Spleen (tissue), 11 donors: ENCODE measurements around the gene INHBA. TPM values are rescaled to one million over a fixed set of nuclear protein-coding genes. Genes with fewer than 3 reads are reported as not detected.

Experiments
- DNase-seq: peaks from one replicate; pipeline ENCODE4 v3.0.0-alpha.2; 2020
- H3K27ac ChIP-seq, 8 donors: fragments of 200-600 bp; sonication (generic) in 7 of 8; 1 replicate in 4 of 8; 2 replicates in 4 of 8; pipeline versions ENCODE4 v1.5.0 to v1.8.0; 2016 to 2021; ENCODE audit warnings: inconsistent platforms in 4 of 8, mild to moderate bottlenecking in 4 of 8, moderate library complexity in 1 of 8
- H3K27me3 ChIP-seq, 7 donors: fragments of 200-600 bp; sonication (generic) in 6 of 7; replicated peaks in 1 of 7; 1 replicate in 4 of 7; 2 replicates in 3 of 7; pipeline versions ENCODE4 v1.5.0 to v1.8.0; 2016 to 2021; ENCODE audit warnings: inconsistent platforms in 3 of 7, mild to moderate bottlenecking in 1 of 7
- H3K36me3 ChIP-seq, 6 donors: fragments of 200-600 bp; sonication (generic) in 5 of 6; 1 replicate in 4 of 6; 2 replicates in 2 of 6; pipeline versions ENCODE4 v1.5.0 to v1.8.0; 2016 to 2021; ENCODE audit warnings: inconsistent platforms in 2 of 6
- H3K4me1 ChIP-seq, 6 donors: fragments of 200-600 bp; sonication (generic) in 5 of 6; 1 replicate in 3 of 6; 2 replicates in 3 of 6; pipeline versions ENCODE4 v1.5.0 to v1.8.0; 2016 to 2021; ENCODE audit warnings: inconsistent platforms in 3 of 6
- H3K4me3 ChIP-seq, 8 donors: fragments of 200-600 bp; sonication (generic) in 7 of 8; 1 replicate in 4 of 8; 2 replicates in 4 of 8; pipeline versions ENCODE4 v1.5.0 to v1.8.0; 2016 to 2021; ENCODE audit warnings: inconsistent platforms in 4 of 8, mild to moderate bottlenecking in 4 of 8, moderate library complexity in 2 of 8
- H3K9me3 ChIP-seq, 8 donors: fragments of 200-600 bp; sonication (generic) in 7 of 8; 1 replicate in 4 of 8; 2 replicates in 4 of 8; pipeline versions ENCODE4 v1.5.0 to v1.8.0; 2016 to 2021; ENCODE audit warnings: inconsistent platforms in 4 of 8
- POLR2A ChIP-seq, 3 donors: fragments of 450-650 bp; IDR thresholded peaks; one replicate each; pipeline ENCODE4 v1.5.1; 2017; ENCODE audit warnings: antibody characterized with exemption in 3 of 3, mild to moderate bottlenecking in 1 of 3
- POLR2AphosphoS5 ChIP-seq, 3 donors: sonication (generic); formaldehyde crosslinking; IDR thresholded peaks; one replicate each; pipeline ENCODE4 v1.5.1; 2017; ENCODE audit warnings: antibody characterized with exemption in 3 of 3
- WGBS, 5 donors: extraction: QIAGEN DNeasy Blood & Tissue Kit in 3 of 5; methylation state at CpG; one replicate each; pipeline versions ENCODE4 v1.1.5 to v1.1.7; 2013 to 2018; 5-methylcytosine and 5-hydroxymethylcytosine counted together
- intact Hi-C: fragments of 100-400 bp; cut with DNase I; formaldehyde crosslinking; loops from one replicate; pipeline ENCODE4 v1.15.0; 2023; ENCODE audit warnings: low total_unique reads
- polyA plus RNA-seq, 3 donors: library from polyadenylated mRNA; stranded (reverse); fragments of 200-250 nt; gene quantifications; one replicate each; pipeline ENCODE4 v1.2.1, GENCODE V29; 2013
- total RNA-seq, 7 donors: library from RNA; depleted of rRNA in 3 of 7; stranded (reverse); fragments of >200 nt in 3 of 7; fragmentation: NEBNext Ultra II Directional in 4 of 7; extraction: Animal tissue kit (Norgen Biotek cat#: 25700) in 4 of 7; gene quantifications; one replicate each; pipeline versions ENCODE4 v1.1.0 to v1.2.1, GENCODE V29; 2016 to 2021
- TF ChIP-seq, protein P1 (sequence below), 11 experiments: fragments of 200-600 bp in 7 of 11; fragments of 450-650 bp in 4 of 11; sonication (generic) in 4 of 11; IDR thresholded peaks in 8 of 11; conservative IDR thresholded peaks in 3 of 11; 1 replicate in 7 of 11; 2 replicates in 4 of 11; pipeline versions ENCODE4 v1.4.0 to v1.8.0; 2016 to 2021; ENCODE audit warnings: antibody characterized with exemption in 11 of 11, inconsistent platforms in 4 of 11, mild to moderate bottlenecking in 1 of 11
- donor health status: healthy with polysubstance abuse.
- donor health status: DM: no; HTN: no; CAD: no; lungs with moderate emphysema.
- donor health status: DM: no; HTN: no; CAD: no.
- donor health status: Bipolar disorder and iron deficiency.
- donor health status: healthy.
- donor health status: DM: no; HTN: no; CAD: no.
- donor health status: DM: yes; HTN: yes; CAD: no.

INHBA gene
- total and polyA plus RNA-seq, 10 donors: 0.15 to 3.9 (median 0.40) TPM

DNA sequence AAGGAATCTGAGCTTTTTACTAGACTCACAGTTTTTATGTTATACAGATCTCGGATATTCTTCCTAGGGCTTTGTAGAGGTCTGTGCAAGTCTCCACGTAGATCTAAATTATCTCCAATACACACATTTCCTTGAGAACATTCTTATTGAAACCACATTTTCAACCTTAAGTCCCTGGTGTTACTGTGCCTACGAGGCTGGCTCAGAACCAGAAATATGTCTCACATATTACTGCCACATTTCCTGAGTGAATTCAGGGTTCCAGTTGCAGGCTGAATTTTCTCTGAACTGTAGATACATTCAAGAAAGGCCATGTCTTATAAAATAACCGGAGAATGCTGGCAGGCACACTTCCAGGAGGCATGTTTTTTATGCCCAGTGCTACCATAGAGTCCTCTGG, 46.5 kb downstream of the INHBA start:
- no peak overlapping the region for H3K4me3 ChIP-seq
- H3K27ac ChIP-seq: no peak overlapping the region
- H3K27me3 ChIP-seq: no peaks in the 10 kb centered on the region
- no peak for DNase-seq
- no peaks in the 10 kb centered on the region for H3K4me1 ChIP-seq
- WGBS, 5 donors: 15 to 22% (median 19%) methylated on average over 4 of the region's 4 CpGs
- TF ChIP-seq POLR2AphosphoS5 (IDR thresholded peaks at IDR 0.05) (no peak), POLR2A (IDR thresholded peaks at IDR 0.05) (no peak)
- TF ChIP-seq, protein P1, sequence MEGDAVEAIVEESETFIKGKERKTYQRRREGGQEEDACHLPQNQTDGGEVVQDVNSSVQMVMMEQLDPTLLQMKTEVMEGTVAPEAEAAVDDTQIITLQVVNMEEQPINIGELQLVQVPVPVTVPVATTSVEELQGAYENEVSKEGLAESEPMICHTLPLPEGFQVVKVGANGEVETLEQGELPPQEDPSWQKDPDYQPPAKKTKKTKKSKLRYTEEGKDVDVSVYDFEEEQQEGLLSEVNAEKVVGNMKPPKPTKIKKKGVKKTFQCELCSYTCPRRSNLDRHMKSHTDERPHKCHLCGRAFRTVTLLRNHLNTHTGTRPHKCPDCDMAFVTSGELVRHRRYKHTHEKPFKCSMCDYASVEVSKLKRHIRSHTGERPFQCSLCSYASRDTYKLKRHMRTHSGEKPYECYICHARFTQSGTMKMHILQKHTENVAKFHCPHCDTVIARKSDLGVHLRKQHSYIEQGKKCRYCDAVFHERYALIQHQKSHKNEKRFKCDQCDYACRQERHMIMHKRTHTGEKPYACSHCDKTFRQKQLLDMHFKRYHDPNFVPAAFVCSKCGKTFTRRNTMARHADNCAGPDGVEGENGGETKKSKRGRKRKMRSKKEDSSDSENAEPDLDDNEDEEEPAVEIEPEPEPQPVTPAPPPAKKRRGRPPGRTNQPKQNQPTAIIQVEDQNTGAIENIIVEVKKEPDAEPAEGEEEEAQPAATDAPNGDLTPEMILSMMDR (IDR thresholded peaks at IDR 0.05 in 8 of 11, conservative IDR thresholded peaks at IDR 0.05 in 3 of 11): no peak
- H3K9me3 ChIP-seq: no peaks in the 10 kb centered on the region
- no peaks in the 10 kb centered on the region for H3K36me3 ChIP-seq
- intact Hi-C loops: no loop called here

DNA sequence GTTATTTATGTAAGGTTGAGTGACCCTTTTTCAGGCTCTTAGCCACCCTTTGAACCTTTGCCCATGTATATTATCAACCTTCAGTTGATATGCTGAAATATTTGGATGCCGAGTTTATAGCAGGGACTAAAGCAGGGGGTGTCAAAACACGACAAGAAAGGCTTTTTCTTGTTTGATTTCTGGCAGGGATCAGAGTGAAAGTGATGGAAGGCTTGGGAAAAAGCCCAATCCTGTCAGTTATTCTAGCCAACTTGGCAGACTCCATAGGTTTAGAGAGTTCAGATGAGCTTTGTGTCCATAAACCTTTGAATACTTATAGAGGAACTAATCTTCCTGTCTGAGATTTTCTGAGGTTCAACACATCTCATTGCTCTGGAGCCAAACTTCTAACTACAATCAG, 47.5 kb downstream of the INHBA start:
- no peak overlapping the region for H3K4me3 ChIP-seq

DNA sequence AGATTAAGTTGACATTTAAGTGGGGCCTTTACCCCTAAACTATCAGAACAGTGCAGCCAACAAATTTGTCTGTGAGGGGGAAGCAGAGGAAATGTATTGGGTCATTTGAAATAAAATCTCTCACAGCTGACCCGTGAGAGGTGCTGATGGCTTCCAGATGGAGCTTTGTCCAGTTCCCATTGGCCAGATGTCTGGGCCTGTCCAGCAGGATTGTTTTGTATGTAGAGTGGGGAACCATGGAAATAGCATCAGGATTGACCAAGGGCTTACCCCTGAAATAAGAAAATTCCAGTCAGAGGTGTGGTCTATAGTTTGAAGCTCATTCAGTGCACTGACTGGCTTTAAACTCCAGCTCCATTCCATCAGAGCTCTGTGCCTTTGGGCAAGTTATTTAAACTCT, 50.6 kb downstream of the INHBA start:
- no peak overlapping the region for H3K4me3 ChIP-seq
- DNase-seq: no peak
- no peak overlapping the region for H3K27ac ChIP-seq
- WGBS, 5 donors: 42 to 89% (median 70%) methylated on average over 1 of the region's 1 CpG
- H3K9me3 ChIP-seq: no peaks in the 10 kb centered on the region
- H3K27me3 ChIP-seq: no peaks in the 10 kb centered on the region
- intact Hi-C loops: no loop called here
- TF ChIP-seq POLR2AphosphoS5 (IDR thresholded peaks at IDR 0.05) (no peak), POLR2A (IDR thresholded peaks at IDR 0.05) (no peak)
- TF ChIP-seq, protein P1 (IDR thresholded peaks at IDR 0.05 in 8 of 11, conservative IDR thresholded peaks at IDR 0.05 in 3 of 11): no peak
- H3K4me1 ChIP-seq: no peaks in the 10 kb centered on the region
- no peaks in the 10 kb centered on the region for H3K36me3 ChIP-seq

More for the DNA sequence above, 47.5 kb downstream of the INHBA start:
- H3K36me3 ChIP-seq: no peaks in the 10 kb centered on the region
- no peak for DNase-seq
- no peaks in the 10 kb centered on the region for H3K4me1 ChIP-seq
- intact Hi-C loops: no loop called here
- no peaks in the 10 kb centered on the region for H3K27me3 ChIP-seq
- 58 to 77% (median 71%) methylated on average over 2 of the region's 2 CpGs for WGBS, 5 donors
- H3K9me3 ChIP-seq: no peaks in the 10 kb centered on the region
- TF ChIP-seq, protein P1 (IDR thresholded peaks at IDR 0.05 in 8 of 11, conservative IDR thresholded peaks at IDR 0.05 in 3 of 11): no peak
- no peak for TF ChIP-seq POLR2A (IDR thresholded peaks at IDR 0.05)
- TF ChIP-seq POLR2AphosphoS5 (IDR thresholded peaks at IDR 0.05): no peak
- H3K27ac ChIP-seq: no peak overlapping the region

DNA sequence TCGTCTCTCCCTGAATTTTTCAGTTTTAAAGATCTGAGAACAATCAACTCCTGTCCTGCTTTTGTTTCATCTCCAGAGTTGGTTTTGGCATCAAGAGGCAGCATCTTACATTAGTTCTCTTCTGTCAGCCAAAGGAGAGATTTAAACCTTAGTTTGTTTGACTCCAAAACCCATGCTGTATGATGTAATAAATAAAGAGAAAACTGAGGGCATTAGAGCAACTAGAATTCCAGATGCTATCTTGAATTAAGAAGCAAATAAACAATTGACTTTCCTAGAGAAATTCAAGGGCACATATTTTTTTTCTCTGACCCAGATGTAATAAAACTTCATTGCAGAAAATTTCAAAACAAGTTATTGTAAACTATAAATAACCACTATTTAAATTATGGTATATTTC, 54.4 kb downstream of the INHBA start:
- intact Hi-C loops: no loop called here
- Histone ChIP-seq H3K4me1 (no peaks in the 10 kb centered on the region), H3K27me3 (no peaks in the 10 kb centered on the region), H3K27ac (no peak overlapping the region), H3K9me3 (no peaks in the 10 kb centered on the region), H3K36me3 (no peaks in the 10 kb centered on the region), H3K4me3 (no peak overlapping the region)
- DNase-seq: no peak
- 75 to 93% (median 83%) methylated on average over 1 of the region's 1 CpG for WGBS, 5 donors
- TF ChIP-seq, protein P1 (IDR thresholded peaks at IDR 0.05 in 8 of 11, conservative IDR thresholded peaks at IDR 0.05 in 3 of 11): no peak
- TF ChIP-seq POLR2AphosphoS5 (IDR thresholded peaks at IDR 0.05) (no peak), POLR2A (IDR thresholded peaks at IDR 0.05) (no peak)
